Subcutaneous adipose tissue (tissue), 4 donors: ENCODE measurements around the gene PPIL6. TPM values are rescaled to one million over a fixed set of nuclear protein-coding genes. Genes with fewer than 3 reads are reported as not detected.

Experiments used
- CTCF ChIP-seq: fragments of 450-650 bp; IDR thresholded peaks from one replicate; pipeline ENCODE4 v1.5.1; 2016; ENCODE audit warnings: low read depth, mild to moderate bottlenecking, control low read depth, antibody characterized with exemption, moderate library complexity
- total RNA-seq, 4 donors: library from RNA; depleted of rRNA; stranded (reverse); fragments of >200 nt; gene quantifications; one replicate each; pipeline ENCODE4 v1.1.0, GENCODE V29; 2016

The PPIL6 gene
- total RNA-seq, 4 donors from 2014 or later, result 0.57 to 8.8 (median 4.7) TPM

DNA sequence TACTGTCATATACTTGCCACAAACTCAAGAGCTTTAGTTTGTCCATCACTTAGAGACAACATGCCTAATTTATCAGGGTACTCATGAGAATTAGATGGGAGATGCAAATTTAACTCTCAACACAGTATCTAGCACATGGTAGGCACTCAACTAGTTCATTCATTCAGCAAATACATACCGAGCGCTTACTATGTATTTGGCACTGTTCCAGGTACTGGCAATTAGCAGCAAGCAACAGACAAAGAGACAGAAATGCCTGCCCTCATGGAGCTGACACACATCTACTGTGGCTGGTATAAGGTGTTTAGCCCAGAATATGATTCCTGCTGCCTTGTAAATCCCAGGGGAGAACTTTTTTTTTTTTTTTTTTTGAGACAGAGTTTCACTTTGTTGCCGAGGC, 10.4 kb upstream of the PPIL6 start:
- no peak for TF ChIP-seq CTCF

DNA sequence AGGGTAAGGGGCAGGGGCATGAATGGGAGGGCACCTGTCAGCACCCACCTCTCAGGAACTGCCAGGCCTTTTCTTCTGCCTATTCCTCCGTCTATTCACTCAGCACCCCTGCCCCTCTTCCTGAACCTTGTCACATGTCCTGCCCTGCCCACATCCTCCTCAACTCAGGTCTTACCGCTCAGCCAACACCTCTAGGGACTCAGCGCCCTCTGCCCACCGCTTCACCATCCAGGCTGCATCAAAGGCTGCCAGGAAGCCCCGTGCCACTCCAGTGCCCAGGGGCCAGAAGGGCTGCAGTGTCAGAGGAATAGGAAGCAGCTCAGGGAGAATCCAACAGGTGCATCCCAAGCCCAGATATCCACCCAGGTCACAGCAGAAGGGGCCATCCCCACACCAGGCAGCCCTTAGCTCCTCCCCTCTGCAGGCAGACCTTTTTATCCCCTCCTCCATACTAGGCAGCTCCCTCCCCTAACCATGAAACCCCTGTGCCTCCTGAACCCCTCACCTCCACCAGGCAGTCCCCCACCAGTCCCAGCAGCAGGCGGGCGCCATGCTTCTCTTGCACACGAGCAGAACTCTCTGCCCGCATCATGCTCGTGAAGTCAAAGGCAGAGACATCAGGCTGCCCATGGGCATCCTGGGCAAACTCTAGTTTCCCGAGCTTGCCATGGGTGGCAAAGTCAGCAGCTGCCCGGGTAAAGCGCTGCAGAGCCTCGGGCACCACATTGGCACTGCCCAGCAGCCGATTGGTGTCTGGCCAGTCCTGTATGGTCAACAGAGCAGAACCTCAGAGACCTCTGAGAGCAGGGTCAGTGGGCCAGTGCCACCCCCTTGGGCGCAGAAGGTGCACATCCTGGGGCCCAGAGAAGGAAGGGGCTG, 9.6 kb upstream of the PPIL6 start:
- TF ChIP-seq CTCF, result no peak

DNA sequence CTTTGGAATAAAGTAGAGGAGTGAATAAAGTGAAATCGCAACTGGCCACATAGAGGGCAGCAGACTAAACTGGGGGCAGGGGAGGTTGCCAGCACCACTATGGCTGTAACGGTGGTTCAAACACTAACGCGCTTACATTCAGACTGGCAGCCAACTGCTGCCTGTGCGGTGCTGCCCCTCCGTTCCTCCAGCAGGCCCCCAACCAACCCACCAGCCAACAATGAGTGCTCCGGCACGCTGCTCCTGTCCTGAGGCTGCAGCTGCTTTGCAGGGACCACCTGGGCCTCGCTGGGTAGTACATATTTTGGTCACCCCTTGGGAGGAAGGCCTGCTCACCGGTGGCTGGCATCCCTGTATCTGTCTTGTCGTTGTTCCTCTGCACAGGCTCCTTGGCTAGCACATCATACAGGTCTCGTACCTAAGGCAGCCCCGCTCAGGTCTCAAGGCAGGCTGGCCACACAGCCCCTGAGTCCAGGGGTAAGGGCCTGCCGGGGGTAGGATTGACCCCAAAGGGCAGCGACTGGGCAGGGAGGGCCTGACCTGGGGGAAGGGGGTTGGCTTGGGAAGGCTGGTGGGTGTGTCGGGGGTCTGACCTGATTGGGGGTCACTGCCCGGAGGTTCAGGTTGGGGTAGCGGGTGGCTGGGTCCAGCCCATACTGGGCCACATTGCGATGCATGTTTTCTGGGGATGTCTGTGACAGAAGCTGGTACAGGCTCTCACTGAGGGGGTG, 8.8 kb upstream of the PPIL6 start:
- TF ChIP-seq CTCF, result no peak

GRCh38 chr6:109448615-109449014, 8.2 kb upstream of the PPIL6 start:
- TF ChIP-seq CTCF, result no peak

- no peak for TF ChIP-seq CTCF
Observed at GRCh38 chr6:109447878-109448555, 7.6 kb upstream of the PPIL6 start.

DNA sequence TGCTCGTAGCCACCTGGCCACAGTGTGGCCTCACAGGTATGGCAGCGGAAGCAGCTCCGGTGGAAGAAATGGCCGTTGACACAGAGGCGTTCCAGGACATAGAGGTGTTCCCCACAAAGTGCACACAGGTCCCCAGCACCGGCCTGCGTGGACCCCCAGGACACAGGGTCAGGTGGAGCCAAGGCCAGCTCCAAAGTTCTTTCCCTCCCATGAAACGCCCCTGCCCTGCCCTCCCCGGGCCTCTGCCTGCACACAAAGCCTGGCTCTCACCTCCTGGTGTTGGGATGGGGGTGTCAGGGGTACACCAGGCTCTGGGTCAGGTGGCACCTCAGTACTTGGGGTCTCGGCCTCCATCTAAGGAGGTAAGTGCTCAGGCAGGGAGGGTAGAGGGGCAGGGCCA, 6.7 kb upstream of the PPIL6 start:
- TF ChIP-seq CTCF, result no peak

GRCh38 chr6:109446541-109446940, 6.1 kb upstream of the PPIL6 start:
- TF ChIP-seq CTCF, result no peak
